ENCODE data around the gene MKX.

DNA sequence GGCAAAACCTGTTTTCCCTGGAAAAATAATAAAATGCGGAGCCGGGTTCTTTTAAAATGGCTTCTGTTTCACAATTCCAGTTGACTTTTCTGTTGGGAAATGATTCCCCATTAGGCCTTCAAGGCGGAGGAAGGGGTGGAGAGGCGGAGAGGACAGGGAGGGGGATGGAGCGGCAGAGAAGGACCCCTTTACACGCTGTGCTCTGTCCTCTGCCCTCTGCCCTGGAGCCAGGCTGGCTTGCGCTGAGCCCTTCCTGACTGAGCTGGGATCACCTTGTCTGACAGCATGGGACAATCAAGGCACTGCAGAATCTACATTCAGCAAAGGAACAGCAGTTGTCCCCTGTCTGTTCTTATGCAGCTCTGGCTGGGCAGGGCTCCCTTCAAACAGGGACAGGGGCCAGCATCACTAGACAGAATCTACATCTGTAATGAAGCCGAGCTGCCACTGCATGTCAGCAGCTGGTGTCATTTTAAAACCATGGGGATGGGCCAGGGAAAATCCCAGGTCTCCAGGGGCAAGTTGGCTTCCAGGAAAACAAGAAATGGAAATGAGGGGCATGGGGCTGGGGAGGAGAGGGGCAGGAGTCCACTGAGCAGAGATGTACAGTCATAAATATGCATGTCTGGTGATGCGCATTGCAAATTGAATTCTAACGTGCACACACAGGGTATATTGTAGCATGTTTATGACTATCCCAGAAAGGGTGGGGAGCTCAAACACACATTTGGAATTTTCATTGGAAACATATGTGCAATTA lies 120.0 kb downstream of the MKX start:
- TF ChIP-seq POLR2A (IDR thresholded peaks at IDR 0.05), result no peak
- TF ChIP-seq, protein P1, sequence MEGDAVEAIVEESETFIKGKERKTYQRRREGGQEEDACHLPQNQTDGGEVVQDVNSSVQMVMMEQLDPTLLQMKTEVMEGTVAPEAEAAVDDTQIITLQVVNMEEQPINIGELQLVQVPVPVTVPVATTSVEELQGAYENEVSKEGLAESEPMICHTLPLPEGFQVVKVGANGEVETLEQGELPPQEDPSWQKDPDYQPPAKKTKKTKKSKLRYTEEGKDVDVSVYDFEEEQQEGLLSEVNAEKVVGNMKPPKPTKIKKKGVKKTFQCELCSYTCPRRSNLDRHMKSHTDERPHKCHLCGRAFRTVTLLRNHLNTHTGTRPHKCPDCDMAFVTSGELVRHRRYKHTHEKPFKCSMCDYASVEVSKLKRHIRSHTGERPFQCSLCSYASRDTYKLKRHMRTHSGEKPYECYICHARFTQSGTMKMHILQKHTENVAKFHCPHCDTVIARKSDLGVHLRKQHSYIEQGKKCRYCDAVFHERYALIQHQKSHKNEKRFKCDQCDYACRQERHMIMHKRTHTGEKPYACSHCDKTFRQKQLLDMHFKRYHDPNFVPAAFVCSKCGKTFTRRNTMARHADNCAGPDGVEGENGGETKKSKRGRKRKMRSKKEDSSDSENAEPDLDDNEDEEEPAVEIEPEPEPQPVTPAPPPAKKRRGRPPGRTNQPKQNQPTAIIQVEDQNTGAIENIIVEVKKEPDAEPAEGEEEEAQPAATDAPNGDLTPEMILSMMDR (IDR thresholded peaks at IDR 0.05 in 4 of 5, conservative IDR thresholded peaks at IDR 0.05 in 1 of 5), result no peak
